ENCODE results near the gene CNTNAP5. TPM values are rescaled to one million over a fixed set of nuclear protein-coding genes. Genes with fewer than 3 reads are reported as not detected.

CNTNAP5 gene
- total and polyA plus RNA-seq, 2 of the 8 experiments (the other 6 are each of a cell fraction or from before 2014, with no cell fraction given), result 0.11 to 0.76 TPM

GRCh38 chr2:124201713-124202112, 176.6 kb downstream of the CNTNAP5 start:
- H2BK120ac ChIP-seq (replicated peaks; ENCODE audit: low read depth, low read length), result no peak overlapping the region
- H3K18ac ChIP-seq (ENCODE audit: extremely low read depth, low read length), result no peak overlapping the region
- no peak overlapping the region for H2BK5ac ChIP-seq (ENCODE audit: low read depth, low read length)
- DNase-seq (ENCODE audit: low read depth in 1 of 2, low spot score in 2 of 2), result no peak
- H3K27me3 ChIP-seq (replicated peaks in 1 of 4; ENCODE audit: control insufficient read depth in 3 of 4, extremely low read depth in 1 of 4, insufficient read depth in 3 of 4, low read length in 3 of 4), result no peaks in the 10 kb centered on the region
- no peak overlapping the region for H3K9ac ChIP-seq (replicated peaks in 1 of 4; ENCODE audit: extremely low read depth in 1 of 4, low read depth in 3 of 4, low read length in 3 of 4)
- no peak overlapping the region for H3K23ac ChIP-seq (ENCODE audit: insufficient read length)
- H3K9me3 ChIP-seq (ENCODE audit: insufficient read depth in 2 of 2, low read depth in 1 of 2, low read length in 1 of 2), result no peaks in the 10 kb centered on the region
- no peaks in the 10 kb centered on the region for H3K36me3 ChIP-seq (ENCODE audit: control insufficient read depth in 2 of 4, insufficient read depth in 4 of 4, low read length in 3 of 4)
- no peaks in the 10 kb centered on the region for H3K79me2 ChIP-seq (ENCODE audit: control insufficient read depth in 1 of 2, insufficient read depth in 2 of 2, low read length in 2 of 2)
- no peak overlapping the region for H3K14ac ChIP-seq (ENCODE audit: insufficient read length)
- H2BK15ac ChIP-seq (ENCODE audit: low read length), result no peak overlapping the region
- H3K4me3 ChIP-seq (ENCODE audit: extremely low read depth in 1 of 4, insufficient read depth in 2 of 4, low read depth in 3 of 4, low read length in 4 of 4), result no peak overlapping the region
- no peak overlapping the region for H3K27ac ChIP-seq (ENCODE audit: low read depth, low read length)
- H3K4ac ChIP-seq (replicated peaks; ENCODE audit: insufficient read length, low read depth, low read length), result no peak overlapping the region
- H3K4me1 ChIP-seq (replicated peaks in 1 of 4; ENCODE audit: control insufficient read depth in 3 of 4, insufficient read depth in 4 of 4, low read length in 3 of 4), result no peaks in the 10 kb centered on the region
- no peak overlapping the region for H4K8ac ChIP-seq (ENCODE audit: extremely low read depth, insufficient read depth, low read length)
- no peaks in the 10 kb centered on the region for H3K23me2 ChIP-seq (ENCODE audit: low read depth, low read length)
- H4K5ac ChIP-seq (ENCODE audit: insufficient read length, low read depth, low read length), result no peak overlapping the region
- no peak for FAIRE-seq
- H4K91ac ChIP-seq (replicated peaks; ENCODE audit: insufficient read length, low read length), result no peak overlapping the region
- H2BK20ac ChIP-seq (ENCODE audit: low read length), result no peak overlapping the region
- no peaks in the 10 kb centered on the region for H3K79me1 ChIP-seq (ENCODE audit: low read depth, low read length)
- no peak overlapping the region for H2AK5ac ChIP-seq (ENCODE audit: low read depth, low read length)
- ChIA-PET POLR2A (ENCODE audit: partially characterized antibody) (no interaction called here), CTCF (ENCODE audit: partially characterized antibody) (no interaction called here)
- H3K4me2 ChIP-seq (ENCODE audit: insufficient read depth in 1 of 2, low read depth in 2 of 2, low read length in 2 of 2), result no peak overlapping the region
- no peak overlapping the region for H2AFZ ChIP-seq (ENCODE audit: low read length)
- H2BK12ac ChIP-seq (ENCODE audit: low read depth, low read length), result no peak overlapping the region
- no peak overlapping the region for H3K56ac ChIP-seq (replicated peaks; ENCODE audit: insufficient read length, low read depth, low read length)
- H4K20me1 ChIP-seq (replicated peaks in 1 of 2; ENCODE audit: control insufficient read depth in 1 of 2, insufficient read depth in 2 of 2, low read length in 2 of 2), result no peaks in the 10 kb centered on the region
- no peak for TF ChIP-seq HDAC6 (IDR thresholded peaks at IDR 0.05; ENCODE audit: low read depth, low read length)
- no peak for TF ChIP-seq USF2 (IDR thresholded peaks at IDR 0.05; ENCODE audit: low read length)
- TF ChIP-seq RXRA (IDR thresholded peaks at IDR 0.05; ENCODE audit: insufficient read depth, low read depth, low read length), result no peak
- no peak for TF ChIP-seq SUZ12 (IDR thresholded peaks at IDR 0.05; ENCODE audit: low read length)
- WGBS, 2 experiments (ENCODE audit: extremely low coverage in 1 of 2, insufficient coverage in 1 of 2, insufficient read length in 1 of 2, insufficient replicate concordance in 2 of 2, low coverage in 1 of 2, low lambda C conversion rate in 2 of 2, missing lambda C conversion rate in 1 of 2), result 92% methylated on average over 2 of the region's 2 CpGs; no CpG with 5 or more reads in 1 of the 2 experiments

All from H1 (cell line).